Uterus (tissue), 2 donors: ENCODE data around the gene SLC12A9.

ENCODE experiments used
- CTCF ChIP-seq, 4 experiments: fragments of 200-600 bp in 2 of 4; fragments of 450-650 bp in 2 of 4; sonication (generic) in 2 of 4; IDR thresholded peaks; one replicate each; pipeline ENCODE4 v1.5.1; 2016 to 2019; ENCODE audit warnings: antibody characterized with exemption in 4 of 4, mild to moderate bottlenecking in 2 of 4, moderate library complexity in 1 of 4
- POLR2A ChIP-seq, 2 donors: fragments of 450-650 bp; IDR thresholded peaks; one replicate each; pipeline ENCODE4 v1.6.1; 2016; ENCODE audit warnings: antibody characterized with exemption in 2 of 2, mild to moderate bottlenecking in 1 of 2, moderate library complexity in 1 of 2

GRCh38 chr7:100865372-100865911, 12.9 kb downstream of the SLC12A9 start:
- no peak for TF ChIP-seq CTCF (IDR thresholded peaks at IDR 0.05)
- TF ChIP-seq POLR2A (IDR thresholded peaks at IDR 0.05), result no peak
